Measurements from ENCODE around the gene MAML2.

MAML2 gene

GRCh38 chr11:96238563-96239135, 104.3 kb downstream of the MAML2 start:
- no peak for DNase-seq (ENCODE audit: low read depth)

GRCh38 chr11:96237766-96238266, 105.2 kb downstream of the MAML2 start:
- no peak for DNase-seq (ENCODE audit: low read depth)

- DNase-seq (ENCODE audit: low read depth): no peak
Observed at GRCh38 chr11:96235751-96236150, 107.2 kb downstream of the MAML2 start.

- no peak for DNase-seq (ENCODE audit: low read depth)
Observed at GRCh38 chr11:96234866-96235441, 108.0 kb downstream of the MAML2 start.

- no peak for DNase-seq (ENCODE audit: low read depth)
Observed at GRCh38 chr11:96232132-96232531, 110.9 kb downstream of the MAML2 start.

- DNase-seq (ENCODE audit: low read depth): no peak
Observed at GRCh38 chr11:96230686-96231085, 112.3 kb downstream of the MAML2 start.

GRCh38 chr11:96229354-96229977, 113.5 kb downstream of the MAML2 start:
- no peak for DNase-seq (ENCODE audit: low read depth)

GRCh38 chr11:96228910-96229309, 114.1 kb downstream of the MAML2 start:
- DNase-seq (ENCODE audit: low read depth): no peak

- no peak for DNase-seq (ENCODE audit: low read depth)
Observed at GRCh38 chr11:96228473-96228891, 114.5 kb downstream of the MAML2 start.

- DNase-seq (ENCODE audit: low read depth): no peak
Observed at GRCh38 chr11:96227244-96227643, 115.8 kb downstream of the MAML2 start.

GRCh38 chr11:96223083-96223482, 119.9 kb downstream of the MAML2 start:
- no peak for DNase-seq (ENCODE audit: low read depth)

GRCh38 chr11:96222102-96222501, 120.9 kb downstream of the MAML2 start:
- DNase-seq (ENCODE audit: low read depth): no peak

GRCh38 chr11:96221244-96222070, 121.5 kb downstream of the MAML2 start:
- DNase-seq (ENCODE audit: low read depth): no peak

- DNase-seq (ENCODE audit: low read depth): no peak
Observed at GRCh38 chr11:96219981-96220623, 122.9 kb downstream of the MAML2 start.

- DNase-seq (ENCODE audit: low read depth): no peak
Observed at GRCh38 chr11:96218901-96219300, 124.1 kb downstream of the MAML2 start.

- DNase-seq (ENCODE audit: low read depth): no peak
Observed at GRCh38 chr11:96218006-96218405, 125.0 kb downstream of the MAML2 start.

- DNase-seq (ENCODE audit: low read depth): no peak
Observed at GRCh38 chr11:96217206-96217605, 125.8 kb downstream of the MAML2 start.

GRCh38 chr11:96215826-96216225, 127.2 kb downstream of the MAML2 start:
- no peak for DNase-seq (ENCODE audit: low read depth)

- no peak for DNase-seq (ENCODE audit: low read depth)
Observed at GRCh38 chr11:96215110-96215782, 127.7 kb downstream of the MAML2 start.

GRCh38 chr11:96214777-96215109, 128.3 kb downstream of the MAML2 start:
- DNase-seq (ENCODE audit: low read depth): no peak

- no peak for DNase-seq (ENCODE audit: low read depth)
Observed at GRCh38 chr11:96213500-96213899, 129.5 kb downstream of the MAML2 start.

GRCh38 chr11:96211436-96211835, 131.6 kb downstream of the MAML2 start:
- no peak for DNase-seq (ENCODE audit: low read depth)
